ENCODE data around the gene SAMM50. TPM values are rescaled to one million over a fixed set of nuclear protein-coding genes. Genes with fewer than 3 reads are reported as not detected.

Gene SAMM50
- 25.1 TPM for total RNA-seq
- 10 to 100 TPM; 75.3 to 96.4 (median 76.6) TPM for polyA plus RNA-seq

- H3K4me3 ChIP-seq (ENCODE audit: low read depth, low read length), result peak within 1 kb of the TSS; percentile 95
- Mint-ChIP-seq H3K9me3 (peaks cover 0 to 2% (median 0%) of the 10 kb centered on the region in 7 donors), H3K36me3 (no peaks in the 10 kb centered on the region), H3K4me3 (peak within 1 kb of the TSS; percentile 95 to 98 (median 98)), H3K27me3 (no peaks in the 10 kb centered on the region), H3K4me1 (peaks cover 10 to 48% (median 31%) of the 10 kb centered on the region in 4 donors), H3K27ac (peak within 1 kb of the TSS; percentile 92 to 96 (median 94))
- H3K27ac ChIP-seq (ENCODE audit: insufficient read depth, low read length, poor library complexity, severe bottlenecking), result peak within 1 kb of the TSS; percentile 71
- DNase-seq (peak; percentile 88 to 95 (median 90)), ATAC-seq (ENCODE audit: low read depth in 2 of 2) (peak; percentile 97 to 98)
- H3K36me3 ChIP-seq (ENCODE audit: control insufficient read depth, insufficient read depth, low read length), result no peaks in the 10 kb centered on the region
- H3K4me1 ChIP-seq (ENCODE audit: control insufficient read depth, insufficient read depth, low read length, poor library complexity, severe bottlenecking), result peaks cover 21% of the 10 kb centered on the region
- H3K27me3 ChIP-seq (ENCODE audit: control insufficient read depth, insufficient read depth, low read length), result no peaks in the 10 kb centered on the region
- no peaks in the 10 kb centered on the region for H3K9me3 ChIP-seq (ENCODE audit: control insufficient read depth in 2 of 2, low read length in 2 of 2)
Measured at GRCh38 chr22:43955040-43955882, at the start of gene SAMM50. Gene SAMM50 (plus strand): TSS chr22:43955442. CDS start chr22:43955578, 136 bp downstream.

DNA sequence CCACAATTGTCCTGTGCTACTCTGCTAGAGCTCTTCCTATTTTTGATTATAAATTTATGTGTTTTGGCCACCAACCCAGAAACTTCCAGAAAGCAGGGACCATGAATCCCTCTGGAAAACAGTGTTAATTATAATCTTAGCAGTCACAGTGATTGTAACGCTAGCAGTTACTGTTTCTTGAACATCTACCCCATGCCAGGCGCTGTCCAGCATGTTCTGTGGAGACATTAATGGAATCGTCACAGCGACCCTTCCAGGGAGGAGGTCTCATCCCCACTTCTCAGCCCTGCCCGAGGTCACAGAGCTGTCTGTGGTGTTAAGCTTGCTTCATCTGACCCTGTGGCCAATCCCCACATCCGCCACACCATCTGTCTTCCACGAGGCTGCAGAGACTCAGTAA lies 49.6 kb upstream of the SAMM50 start:
- ATAC-seq (ENCODE audit: low read depth in 2 of 2), result no peak
- no peaks in the 10 kb centered on the region for H3K4me1 ChIP-seq (ENCODE audit: control insufficient read depth, insufficient read depth, low read length, poor library complexity, severe bottlenecking)
- no peak for DNase-seq
- H3K9me3 ChIP-seq (ENCODE audit: control insufficient read depth in 2 of 2, low read length in 2 of 2), result no peaks in the 10 kb centered on the region
- H3K4me1 Mint-ChIP-seq, result no peaks in the 10 kb centered on the region
- H3K27ac ChIP-seq (ENCODE audit: insufficient read depth, low read length, poor library complexity, severe bottlenecking), result no peak overlapping the region
- no peaks in the 10 kb centered on the region for H3K36me3 ChIP-seq (ENCODE audit: control insufficient read depth, insufficient read depth, low read length)
- no peaks in the 10 kb centered on the region for H3K36me3 Mint-ChIP-seq
- peaks cover 27% of the 10 kb centered on the region for H3K27me3 Mint-ChIP-seq
- no peak overlapping the region for H3K4me3 ChIP-seq (ENCODE audit: low read depth, low read length)
- no peaks in the 10 kb centered on the region for H3K27me3 ChIP-seq (ENCODE audit: control insufficient read depth, insufficient read depth, low read length)
- peak overlapping the region in 1 of 3 donors; percentile 32 for H3K27ac Mint-ChIP-seq
- H3K9me3 Mint-ChIP-seq, result peaks cover 0 to 2% (median 0%) of the 10 kb centered on the region in 7 donors
- H3K4me3 Mint-ChIP-seq, result no peak overlapping the region

DNA sequence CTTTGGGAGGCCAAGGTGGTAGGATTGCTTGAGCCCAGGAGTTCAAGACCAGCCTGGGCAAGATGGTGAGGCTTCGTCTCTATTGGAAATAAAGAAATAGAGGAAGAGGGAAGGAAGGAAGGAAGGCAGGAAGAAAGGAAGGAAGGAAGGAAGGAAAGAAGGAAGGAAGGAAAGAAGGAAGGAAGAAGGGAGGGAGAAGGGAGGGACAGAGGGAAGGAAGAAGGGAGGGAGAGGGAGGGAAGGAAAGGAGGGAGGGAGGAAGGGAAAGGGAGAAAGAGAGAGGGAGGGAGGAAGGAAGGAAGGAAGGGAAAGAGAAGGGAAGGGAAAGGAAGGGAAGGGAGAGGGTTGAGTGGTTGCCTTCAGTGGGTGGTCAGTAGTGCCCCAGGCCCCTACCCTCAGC lies 45.5 kb upstream of the SAMM50 start:
- Mint-ChIP-seq H3K36me3 (no peaks in the 10 kb centered on the region), H3K27me3 (peaks cover 20% of the 10 kb centered on the region), H3K4me1 (no peaks in the 10 kb centered on the region), H3K27ac (no peak overlapping the region), H3K9me3 (peaks cover 0 to 2% (median 0%) of the 10 kb centered on the region in 7 donors), H3K4me3 (no peak overlapping the region)
- H3K27me3 ChIP-seq (ENCODE audit: control insufficient read depth, insufficient read depth, low read length), result no peaks in the 10 kb centered on the region
- DNase-seq (no peak), ATAC-seq (ENCODE audit: low read depth in 2 of 2) (no peak)
- H3K4me1 ChIP-seq (ENCODE audit: control insufficient read depth, insufficient read depth, low read length, poor library complexity, severe bottlenecking), result no peaks in the 10 kb centered on the region
- no peak overlapping the region for H3K4me3 ChIP-seq (ENCODE audit: low read depth, low read length)
- H3K27ac ChIP-seq (ENCODE audit: insufficient read depth, low read length, poor library complexity, severe bottlenecking), result no peak overlapping the region
- H3K36me3 ChIP-seq (ENCODE audit: control insufficient read depth, insufficient read depth, low read length), result no peaks in the 10 kb centered on the region
- H3K9me3 ChIP-seq (ENCODE audit: control insufficient read depth in 2 of 2, low read length in 2 of 2), result no peaks in the 10 kb centered on the region

- H3K27me3 Mint-ChIP-seq, result peaks cover 20% of the 10 kb centered on the region
- DNase-seq, result no peak
- H3K36me3 Mint-ChIP-seq, result no peaks in the 10 kb centered on the region
Measured at GRCh38 chr22:43910178-43910695, 45.0 kb upstream of the SAMM50 start.

DNA sequence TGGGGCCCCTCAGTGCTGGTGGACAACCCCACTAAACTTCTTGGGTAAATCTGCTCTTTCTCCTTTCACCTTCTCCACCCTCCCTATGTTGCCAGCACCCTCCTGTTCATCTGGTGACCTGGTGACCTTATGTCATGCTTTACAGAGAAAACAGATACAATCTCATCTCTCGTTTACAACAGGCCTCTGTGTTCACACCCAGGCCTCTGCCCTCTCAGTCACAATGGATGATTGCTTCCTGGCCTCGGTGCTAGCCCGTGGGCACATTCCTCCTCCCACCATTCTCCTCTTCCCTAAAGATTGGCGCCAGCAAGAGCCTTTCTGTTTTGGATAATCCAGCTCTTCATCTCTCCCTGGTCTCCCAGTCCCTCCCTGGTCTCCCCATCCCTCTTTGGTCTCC lies 43.9 kb upstream of the SAMM50 start:
- H3K9me3 Mint-ChIP-seq, result peaks cover 0 to 2% (median 0%) of the 10 kb centered on the region in 7 donors
- Histone ChIP-seq H3K27me3 (ENCODE audit: control insufficient read depth, insufficient read depth, low read length) (no peaks in the 10 kb centered on the region), H3K36me3 (ENCODE audit: control insufficient read depth, insufficient read depth, low read length) (no peaks in the 10 kb centered on the region), H3K4me1 (ENCODE audit: control insufficient read depth, insufficient read depth, low read length, poor library complexity, severe bottlenecking) (no peaks in the 10 kb centered on the region), H3K9me3 (ENCODE audit: control insufficient read depth in 2 of 2, low read length in 2 of 2) (no peaks in the 10 kb centered on the region), H3K4me3 (ENCODE audit: low read depth, low read length) (no peak overlapping the region), H3K27ac (ENCODE audit: insufficient read depth, low read length, poor library complexity, severe bottlenecking) (no peak overlapping the region)
- DNase-seq, result no peak
- peaks cover 10% of the 10 kb centered on the region for H3K27me3 Mint-ChIP-seq
- no peak for ATAC-seq (ENCODE audit: low read depth in 2 of 2)
- no peaks in the 10 kb centered on the region for H3K36me3 Mint-ChIP-seq
- no peak overlapping the region for H3K27ac Mint-ChIP-seq
- H3K4me3 Mint-ChIP-seq, result no peak overlapping the region
- no peaks in the 10 kb centered on the region for H3K4me1 Mint-ChIP-seq

More at GRCh38 chr22:43910178-43910695, 45.0 kb upstream of the SAMM50 start:
- no peaks in the 10 kb centered on the region for H3K4me1 Mint-ChIP-seq
- no peak for ATAC-seq (ENCODE audit: low read depth in 2 of 2)
- no peak overlapping the region for H3K27ac ChIP-seq (ENCODE audit: insufficient read depth, low read length, poor library complexity, severe bottlenecking)
- H3K9me3 ChIP-seq (ENCODE audit: control insufficient read depth in 2 of 2, low read length in 2 of 2), result no peaks in the 10 kb centered on the region
- no peaks in the 10 kb centered on the region for H3K27me3 ChIP-seq (ENCODE audit: control insufficient read depth, insufficient read depth, low read length)
- H3K4me3 Mint-ChIP-seq, result no peak overlapping the region
- no peaks in the 10 kb centered on the region for H3K4me1 ChIP-seq (ENCODE audit: control insufficient read depth, insufficient read depth, low read length, poor library complexity, severe bottlenecking)
- no peaks in the 10 kb centered on the region for H3K36me3 ChIP-seq (ENCODE audit: control insufficient read depth, insufficient read depth, low read length)
- H3K9me3 Mint-ChIP-seq, result peaks cover 0 to 2% (median 0%) of the 10 kb centered on the region in 7 donors
- no peak overlapping the region for H3K4me3 ChIP-seq (ENCODE audit: low read depth, low read length)
- H3K27ac Mint-ChIP-seq, result no peak overlapping the region

- H3K27me3 Mint-ChIP-seq, result peaks cover 26% of the 10 kb centered on the region
Measured at GRCh38 chr22:43917521-43917920, 37.7 kb upstream of the SAMM50 start.

DNA sequence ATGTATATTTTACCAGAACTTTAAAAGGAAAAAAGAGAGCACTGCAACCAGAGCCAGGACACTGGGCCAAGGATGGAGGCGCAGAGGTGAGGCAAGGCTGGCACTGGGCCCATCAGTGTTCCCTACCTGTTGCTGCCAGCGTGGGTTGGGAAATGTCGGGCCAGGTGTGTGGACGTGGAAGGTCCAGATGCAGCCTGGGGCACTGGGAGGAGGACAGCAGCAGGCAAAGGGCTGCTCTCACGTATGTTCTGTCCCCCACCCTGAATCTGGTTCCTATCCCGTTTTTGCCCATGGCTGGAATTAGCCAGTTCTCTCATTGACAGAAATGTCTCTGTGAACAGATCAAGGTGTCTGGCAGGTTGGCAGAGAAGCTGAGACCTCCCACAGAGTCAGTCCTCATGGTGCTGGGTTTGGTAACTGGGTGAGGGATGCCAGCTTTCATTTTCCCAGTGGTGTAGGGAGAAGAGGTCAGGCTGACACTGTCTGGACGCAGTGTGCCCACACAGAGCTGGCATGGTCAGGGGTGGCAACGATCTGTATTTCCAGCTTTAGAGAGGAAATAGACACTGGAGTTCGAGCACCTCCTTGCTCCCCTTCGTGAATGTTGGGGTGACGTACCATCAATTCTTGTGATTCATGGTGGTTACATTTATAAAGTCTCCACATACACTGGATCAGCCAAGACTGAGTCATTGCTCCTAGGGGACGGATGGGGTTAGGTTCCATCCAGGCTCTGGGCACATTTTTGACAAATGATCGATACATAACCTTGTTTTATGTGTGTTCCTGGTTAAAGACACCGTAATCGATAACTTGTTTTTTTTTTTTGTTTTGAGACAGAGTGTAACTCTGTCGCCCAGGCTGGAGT lies 35.9 kb upstream of the SAMM50 start:
- Histone ChIP-seq H3K4me1 (ENCODE audit: control insufficient read depth, insufficient read depth, low read length, poor library complexity, severe bottlenecking) (peaks cover 7% of the 10 kb centered on the region), H3K27ac (ENCODE audit: insufficient read depth, low read length, poor library complexity, severe bottlenecking) (no peak overlapping the region), H3K36me3 (ENCODE audit: control insufficient read depth, insufficient read depth, low read length) (no peaks in the 10 kb centered on the region), H3K27me3 (ENCODE audit: control insufficient read depth, insufficient read depth, low read length) (peaks cover 2% of the 10 kb centered on the region), H3K9me3 (ENCODE audit: control insufficient read depth in 2 of 2, low read length in 2 of 2) (no peaks in the 10 kb centered on the region), H3K4me3 (ENCODE audit: low read depth, low read length) (no peak overlapping the region)
- no peak for DNase-seq
- H3K4me1 Mint-ChIP-seq, result peaks cover 0 to 7% (median 5%) of the 10 kb centered on the region in 4 donors
- no peaks in the 10 kb centered on the region for H3K9me3 Mint-ChIP-seq
- H3K36me3 Mint-ChIP-seq, result no peaks in the 10 kb centered on the region
- no peak for ATAC-seq (ENCODE audit: low read depth in 2 of 2)
- peaks cover 33% of the 10 kb centered on the region for H3K27me3 Mint-ChIP-seq
- no peak overlapping the region for H3K27ac Mint-ChIP-seq
- no peak overlapping the region for H3K4me3 Mint-ChIP-seq

More at GRCh38 chr22:43917521-43917920, 37.7 kb upstream of the SAMM50 start:
- H3K36me3 ChIP-seq (ENCODE audit: control insufficient read depth, insufficient read depth, low read length), result no peaks in the 10 kb centered on the region
- H3K27ac ChIP-seq (ENCODE audit: insufficient read depth, low read length, poor library complexity, severe bottlenecking), result no peak overlapping the region
- Mint-ChIP-seq H3K27ac (no peak overlapping the region), H3K4me3 (no peak overlapping the region), H3K36me3 (no peaks in the 10 kb centered on the region), H3K4me1 (no peaks in the 10 kb centered on the region), H3K9me3 (peaks cover 0 to 2% (median 0%) of the 10 kb centered on the region in 7 donors)
- ATAC-seq (ENCODE audit: low read depth in 2 of 2) (no peak), DNase-seq (no peak)
- H3K27me3 ChIP-seq (ENCODE audit: control insufficient read depth, insufficient read depth, low read length), result peaks cover 2% of the 10 kb centered on the region
- no peaks in the 10 kb centered on the region for H3K4me1 ChIP-seq (ENCODE audit: control insufficient read depth, insufficient read depth, low read length, poor library complexity, severe bottlenecking)
- no peaks in the 10 kb centered on the region for H3K9me3 ChIP-seq (ENCODE audit: control insufficient read depth in 2 of 2, low read length in 2 of 2)
- no peak overlapping the region for H3K4me3 ChIP-seq (ENCODE audit: low read depth, low read length)
